GM12892 (cell line): ENCODE data around the gene SEMA3C.

Experiments used
- POLR2A ChIP-seq: IDR thresholded peaks from 2 replicates; pipeline ENCODE4 v1.6.1; 2011; ENCODE audit warnings: low read depth, low read length, control low read depth
- POLR2AphosphoS5 ChIP-seq: IDR thresholded peaks from 2 replicates; pipeline ENCODE4 v1.6.1; 2011; ENCODE audit warnings: low read depth, low read length, control low read depth
- TAF1 ChIP-seq: IDR thresholded peaks from 2 replicates; pipeline ENCODE4 v1.6.1; 2011; ENCODE audit warnings: low read depth, mild to moderate bottlenecking, control low read depth, low read length, borderline replicate concordance

DNA sequence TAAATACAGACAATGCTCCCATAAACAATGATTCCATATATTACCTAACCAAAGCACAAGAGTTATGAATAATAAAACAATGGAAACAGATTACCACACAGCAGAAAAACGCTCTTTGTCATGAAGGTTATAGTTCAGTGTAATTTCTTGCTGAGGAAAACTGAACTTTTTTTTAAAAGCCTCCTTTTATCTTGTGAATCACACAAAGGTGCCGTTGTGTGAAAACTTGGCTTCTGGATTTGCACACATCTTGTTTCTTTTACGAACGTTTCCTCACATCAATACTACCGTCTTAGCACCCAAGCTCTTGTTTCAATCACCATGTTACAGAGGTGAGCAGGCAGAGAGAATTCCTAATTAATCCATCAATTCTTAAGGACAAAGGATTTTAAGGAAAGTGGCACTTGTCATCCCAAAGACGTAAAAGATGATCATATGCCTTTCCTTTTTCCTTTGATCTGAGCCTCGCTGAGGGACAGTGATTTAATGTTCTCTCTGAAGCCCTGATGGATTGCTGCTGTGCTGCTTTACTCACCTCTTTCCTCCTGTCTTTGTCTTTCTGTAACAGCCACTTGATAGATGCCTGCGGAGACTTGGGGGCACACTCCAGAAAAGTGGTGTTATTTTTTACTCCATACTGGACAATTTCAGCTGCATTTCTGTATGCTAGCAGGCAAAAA lies 170.3 kb downstream of the SEMA3C start:
- no peak for TF ChIP-seq POLR2A
- no peak for TF ChIP-seq TAF1
- TF ChIP-seq POLR2AphosphoS5: no peak
